CD14-positive monocyte (primary cell): ENCODE measurements around the gene GALNT1. TPM values are rescaled to one million over a fixed set of nuclear protein-coding genes. Genes with fewer than 3 reads are reported as not detected.

ENCODE experiments used
- DNase-seq, 3 donors: peaks; one replicate each; pipeline ENCODE4 v3.0.0-alpha.2; 2011 to 2022
- H2AFZ ChIP-seq: 2 replicates; pipeline ENCODE4 v1.6.0; 2012; ENCODE audit warnings: mild to moderate bottlenecking, low read depth, low read length, inconsistent platforms; ENCODE audit not compliant: insufficient read depth, poor library complexity, severe bottlenecking
- H3K27ac ChIP-seq, 2 donors: 1 replicate in 1 of 2; 2 replicates in 1 of 2; pipeline ENCODE4 v1.5.1; 2012 to 2013; ENCODE audit warnings: low read length in 2 of 2, control low read depth in 1 of 2, inconsistent platforms in 1 of 2, low read depth in 1 of 2, mild to moderate bottlenecking in 1 of 2
- H3K27me3 ChIP-seq, 2 donors: one replicate each; pipeline versions ENCODE4 v1.6.0 to v1.6.1; 2011 to 2013; ENCODE audit warnings: low read length in 2 of 2; ENCODE audit not compliant: control insufficient read depth in 2 of 2, insufficient read depth in 2 of 2
- H3K36me3 ChIP-seq, 2 donors: replicated peaks in 1 of 2; 1 replicate in 1 of 2; 2 replicates in 1 of 2; pipeline versions ENCODE4 v1.5.1 to v1.6.1; 2012 to 2013; ENCODE audit warnings: low read length in 2 of 2, control low read depth in 1 of 2, inconsistent platforms in 1 of 2, mild to moderate bottlenecking in 1 of 2; ENCODE audit not compliant: insufficient read depth in 2 of 2, control insufficient read depth in 1 of 2
- H3K4me1 ChIP-seq, 2 donors: 1 replicate in 1 of 2; 2 replicates in 1 of 2; pipeline versions ENCODE4 v1.5.1 to v1.6.1; 2012 to 2013; ENCODE audit warnings: low read length in 2 of 2, control low read depth in 1 of 2, inconsistent platforms in 1 of 2, mild to moderate bottlenecking in 1 of 2, moderate library complexity in 1 of 2; ENCODE audit not compliant: insufficient read depth in 2 of 2, control insufficient read depth in 1 of 2
- H3K4me2 ChIP-seq: replicated peaks from 2 replicates; pipeline ENCODE3; 2012; ENCODE audit warnings: low read length, moderate library complexity, mild to moderate bottlenecking; ENCODE audit not compliant: poor library complexity, severe bottlenecking; ENCODE audit errors: extremely low read depth
- H3K4me3 ChIP-seq, 3 experiments: fragments of 200-600 bp in 1 of 3; sonication (generic) in 1 of 3; replicated peaks in 1 of 3; 1 replicate in 2 of 3; 2 replicates in 1 of 3; pipeline ENCODE4 v1.5.1; 2011 to 2013; ENCODE audit warnings: low read length in 3 of 3, mild to moderate bottlenecking in 3 of 3, control low read depth in 2 of 3, low read depth in 2 of 3, inconsistent platforms in 1 of 3, moderate library complexity in 1 of 3
- H3K79me2 ChIP-seq: 2 replicates; pipeline ENCODE4 v1.6.0; 2012; ENCODE audit warnings: mild to moderate bottlenecking, control low read depth, inconsistent platforms, low read length, moderate library complexity; ENCODE audit not compliant: insufficient read depth
- H3K9ac ChIP-seq: 2 replicates; pipeline ENCODE4 v1.6.0; 2017; ENCODE audit warnings: low read length, mild to moderate bottlenecking; ENCODE audit not compliant: insufficient read depth, poor library complexity, severe bottlenecking
- H3K9me3 ChIP-seq, 2 donors: replicated peaks in 1 of 2; 1 replicate in 1 of 2; 2 replicates in 1 of 2; pipeline versions ENCODE4 v1.5.1 to v1.6.1; 2012 to 2013; ENCODE audit warnings: low read length in 2 of 2, control low read depth in 1 of 2; ENCODE audit not compliant: control insufficient read depth in 1 of 2, insufficient read depth in 1 of 2
- H4K20me1 ChIP-seq: 2 replicates; pipeline ENCODE4 v1.6.0; 2012; ENCODE audit warnings: mild to moderate bottlenecking, low read length, control low read depth, moderate library complexity; ENCODE audit not compliant: insufficient read depth
- H3K27ac Mint-ChIP-seq, 7 donors: one replicate each; pipeline ENCODE4 v1.8.0; 2020; ENCODE audit warnings: mild to moderate bottlenecking in 7 of 7, mixed read lengths in 7 of 7, moderate library complexity in 6 of 7, inconsistent platforms in 2 of 7
- H3K27me3 Mint-ChIP-seq, 3 donors: one replicate each; pipeline ENCODE4 v1.8.0; 2021 to 2022; ENCODE audit warnings: low read depth in 3 of 3, mild to moderate bottlenecking in 3 of 3, mixed read lengths in 3 of 3, moderate library complexity in 3 of 3, inconsistent platforms in 1 of 3
- H3K36me3 Mint-ChIP-seq, 2 donors: one replicate each; pipeline ENCODE4 v1.8.0; 2020; ENCODE audit warnings: mixed read lengths in 2 of 2, inconsistent platforms in 1 of 2, mild to moderate bottlenecking in 1 of 2
- H3K4me1 Mint-ChIP-seq: one replicate; pipeline ENCODE4 v1.8.0; 2020; ENCODE audit warnings: mild to moderate bottlenecking, mixed read lengths
- H3K4me3 Mint-ChIP-seq, 2 donors: one replicate each; pipeline ENCODE4 v1.8.0; 2020; ENCODE audit warnings: mild to moderate bottlenecking in 2 of 2, mixed read lengths in 2 of 2, moderate library complexity in 1 of 2
- H3K9me3 Mint-ChIP-seq, 7 donors: one replicate each; pipeline ENCODE4 v1.8.0; 2020 to 2022; ENCODE audit warnings: mixed read lengths in 7 of 7, mild to moderate bottlenecking in 6 of 7, moderate library complexity in 6 of 7, inconsistent platforms in 2 of 7
- WGBS: methylation state at CpG from one replicate; pipeline ENCODE4 v1.1.5; 2013; ENCODE audit warnings: missing lambda C conversion rate; ENCODE audit not compliant: insufficient coverage; 5-methylcytosine and 5-hydroxymethylcytosine counted together
- intact Hi-C, 2 donors: fragments of 100-400 bp; cut with micrococcal nuclease; formaldehyde crosslinking; loops; one replicate each; pipeline versions ENCODE4 v1.15.0 to v1.15.1; 2023
- polyA plus RNA-seq, 3 donors: library from polyadenylated mRNA; depleted of rRNA in 1 of 3; unstranded in 2 of 3; stranded (reverse) in 1 of 3; fragments of 300-500 nt in 2 of 3; fragments of >200 nt in 1 of 3; fragmentation: Illumina TruSeq in 2 of 3; gene quantifications; 1 replicate in 2 of 3; 2 replicates in 1 of 3; pipeline ENCODE4 v1.2.3, GENCODE V29; 2012 to 2021
- TF ChIP-seq, protein P1 (sequence below): fragments of 200-600 bp; IDR thresholded peaks from one replicate; pipeline ENCODE4 v1.8.0; 2022; ENCODE audit warnings: antibody characterized with exemption, mild to moderate bottlenecking

GALNT1 gene
- polyA plus RNA-seq, 3 donors: 16.8 to 58.5 (median 22.9) TPM

DNA sequence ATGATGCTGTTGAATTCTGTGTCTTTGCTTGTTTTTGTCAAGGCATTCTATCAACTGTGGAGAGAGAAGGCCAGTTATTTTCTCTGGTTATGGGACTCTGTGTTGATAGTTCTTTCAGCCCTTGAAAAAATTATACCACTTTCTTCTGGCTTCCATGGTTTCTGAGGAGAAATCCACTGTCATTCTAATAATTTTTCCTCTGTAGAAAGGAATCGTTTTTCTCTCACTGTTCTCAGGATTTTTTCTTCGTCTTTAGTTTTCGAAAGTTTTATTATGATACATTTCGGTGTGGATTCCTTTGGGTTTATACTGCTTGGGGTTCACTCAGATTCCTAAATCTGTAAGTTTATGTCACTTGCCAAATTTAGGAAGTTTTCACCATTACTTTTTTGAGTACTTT is 6.6 kb downstream of the GALNT1 start:
- Mint-ChIP-seq H3K4me1 (peaks cover 18% of the 10 kb centered on the region), H3K4me3 (no peak overlapping the region), H3K36me3 (peaks cover 13 to 21% of the 10 kb centered on the region in 2 donors), H3K9me3 (peaks cover 15 to 24% (median 18%) of the 10 kb centered on the region in 7 donors), H3K27ac (no peak overlapping the region), H3K27me3 (peaks cover 0 to 1% (median 0%) of the 10 kb centered on the region in 3 donors)
- Histone ChIP-seq H3K4me2 (no peak overlapping the region), H4K20me1 (peaks cover 81% of the 10 kb centered on the region), H3K9ac (no peak overlapping the region), H3K27me3 (no peaks in the 10 kb centered on the region), H3K4me3 (no peak overlapping the region), H3K9me3 (peaks cover 6 to 17% of the 10 kb centered on the region in 2 donors), H2AFZ (no peak overlapping the region), H3K4me1 (peaks cover 14 to 22% of the 10 kb centered on the region in 2 donors), H3K79me2 (peaks cover 97% of the 10 kb centered on the region), H3K36me3 (no peaks in the 10 kb centered on the region), H3K27ac (no peak overlapping the region)
- TF ChIP-seq, protein P1, sequence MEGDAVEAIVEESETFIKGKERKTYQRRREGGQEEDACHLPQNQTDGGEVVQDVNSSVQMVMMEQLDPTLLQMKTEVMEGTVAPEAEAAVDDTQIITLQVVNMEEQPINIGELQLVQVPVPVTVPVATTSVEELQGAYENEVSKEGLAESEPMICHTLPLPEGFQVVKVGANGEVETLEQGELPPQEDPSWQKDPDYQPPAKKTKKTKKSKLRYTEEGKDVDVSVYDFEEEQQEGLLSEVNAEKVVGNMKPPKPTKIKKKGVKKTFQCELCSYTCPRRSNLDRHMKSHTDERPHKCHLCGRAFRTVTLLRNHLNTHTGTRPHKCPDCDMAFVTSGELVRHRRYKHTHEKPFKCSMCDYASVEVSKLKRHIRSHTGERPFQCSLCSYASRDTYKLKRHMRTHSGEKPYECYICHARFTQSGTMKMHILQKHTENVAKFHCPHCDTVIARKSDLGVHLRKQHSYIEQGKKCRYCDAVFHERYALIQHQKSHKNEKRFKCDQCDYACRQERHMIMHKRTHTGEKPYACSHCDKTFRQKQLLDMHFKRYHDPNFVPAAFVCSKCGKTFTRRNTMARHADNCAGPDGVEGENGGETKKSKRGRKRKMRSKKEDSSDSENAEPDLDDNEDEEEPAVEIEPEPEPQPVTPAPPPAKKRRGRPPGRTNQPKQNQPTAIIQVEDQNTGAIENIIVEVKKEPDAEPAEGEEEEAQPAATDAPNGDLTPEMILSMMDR: no peak
- WGBS: 100% methylated on average over 1 of the region's 4 CpGs
- no peak for DNase-seq
- intact Hi-C loops: loop anchor here in 1 of 2 donors (10.0 kb wide), 1 partner anchor 173 kb away; no protein-coding TSS in a partner anchor

DNA sequence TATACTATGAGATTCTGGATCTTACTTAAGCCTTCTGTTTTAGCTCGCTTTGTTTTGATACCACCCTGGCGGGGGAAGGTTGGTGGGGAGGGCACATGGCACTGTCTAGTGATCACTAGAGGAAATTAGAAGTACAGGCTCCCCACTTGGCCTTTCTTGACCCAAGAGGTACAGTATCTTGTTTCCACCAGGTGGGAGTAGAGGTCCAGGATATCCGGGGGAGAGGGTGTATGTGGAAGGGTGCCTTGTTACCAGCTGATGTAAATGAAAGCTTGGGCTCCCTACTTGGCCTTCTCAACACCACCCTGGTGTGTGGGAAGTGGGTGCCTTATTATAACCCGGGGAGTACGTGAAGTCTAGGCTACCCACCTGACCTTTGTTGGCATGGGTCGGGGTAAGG is 7.5 kb downstream of the GALNT1 start:
- DNase-seq: no peak
- no peaks in the 10 kb centered on the region for H3K27me3 ChIP-seq
- H3K27ac ChIP-seq: no peak overlapping the region
- Mint-ChIP-seq H3K27ac (peak overlapping the region in 1 of 7 donors; percentile 3), H3K36me3 (peaks cover 13 to 21% of the 10 kb centered on the region in 2 donors), H3K27me3 (peaks cover 0 to 1% (median 0%) of the 10 kb centered on the region in 3 donors), H3K4me3 (no peak overlapping the region), H3K4me1 (peaks cover 12% of the 10 kb centered on the region), H3K9me3 (peaks cover 15 to 23% (median 18%) of the 10 kb centered on the region in 7 donors)
- peaks cover 6 to 17% of the 10 kb centered on the region in 2 donors for H3K9me3 ChIP-seq
- no peak overlapping the region for H3K4me3 ChIP-seq
- TF ChIP-seq, protein P1: no peak
- H3K4me1 ChIP-seq: peaks cover 12 to 17% of the 10 kb centered on the region in 2 donors
- intact Hi-C loops: loop anchor here in 1 of 2 donors (10.0 kb wide), 1 partner anchor 174 kb away; no protein-coding TSS in a partner anchor
- WGBS: 100% methylated on average over 2 of the region's 6 CpGs
- peaks cover 97% of the 10 kb centered on the region for H3K79me2 ChIP-seq
- no peak overlapping the region for H3K4me2 ChIP-seq
- H4K20me1 ChIP-seq: peaks cover 82% of the 10 kb centered on the region
- H3K9ac ChIP-seq: no peak overlapping the region
- no peak overlapping the region for H2AFZ ChIP-seq
- H3K36me3 ChIP-seq: no peaks in the 10 kb centered on the region
